Liver (tissue), 9 donors: Measurements from ENCODE around the gene PIWIL4. TPM values are rescaled to one million over a fixed set of nuclear protein-coding genes. Genes with fewer than 3 reads are reported as not detected.

Source experiments
- DNase-seq: peaks from one replicate; pipeline ENCODE4 v3.0.0-alpha.2; 2017; ENCODE audit warnings: low spot score
- H3K27ac ChIP-seq, 2 donors: one replicate each; pipeline ENCODE4 v1.7.0; 2013; ENCODE audit warnings: inconsistent platforms in 2 of 2, low read length in 2 of 2, control low read depth in 1 of 2, low read depth in 1 of 2, mild to moderate bottlenecking in 1 of 2
- H3K27me3 ChIP-seq, 4 donors: one replicate each; pipeline versions ENCODE4 v1.6.1 to v1.7.0; 2013; ENCODE audit warnings: low read length in 3 of 4, inconsistent platforms in 1 of 4, mild to moderate bottlenecking in 1 of 4, moderate library complexity in 1 of 4; ENCODE audit not compliant: control insufficient read depth in 4 of 4, insufficient read depth in 4 of 4
- H3K36me3 ChIP-seq, 4 donors: one replicate each; pipeline versions ENCODE4 v1.6.1 to v1.7.0; 2013; ENCODE audit warnings: low read length in 3 of 4, mild to moderate bottlenecking in 3 of 4, low read depth in 1 of 4, moderate library complexity in 1 of 4; ENCODE audit not compliant: control insufficient read depth in 4 of 4, insufficient read depth in 3 of 4
- H3K4me1 ChIP-seq, 4 donors: one replicate each; pipeline versions ENCODE4 v1.6.1 to v1.7.0; 2013; ENCODE audit warnings: low read length in 3 of 4, mild to moderate bottlenecking in 3 of 4, moderate library complexity in 1 of 4; ENCODE audit not compliant: control insufficient read depth in 4 of 4, insufficient read depth in 4 of 4
- H3K4me3 ChIP-seq, 3 donors: one replicate each; pipeline versions ENCODE4 v1.6.1 to v1.7.0; 2013; ENCODE audit warnings: low read length in 3 of 3, control low read depth in 1 of 3, low read depth in 1 of 3, mild to moderate bottlenecking in 1 of 3
- H3K9ac ChIP-seq, 2 donors: one replicate each; pipeline ENCODE4 v1.7.0; 2013; ENCODE audit warnings: low read length in 2 of 2, mild to moderate bottlenecking in 2 of 2, moderate library complexity in 2 of 2, control low read depth in 1 of 2, low read depth in 1 of 2
- H3K9me3 ChIP-seq, 4 donors: one replicate each; pipeline versions ENCODE4 v1.6.1 to v1.7.0; 2013; ENCODE audit warnings: low read length in 3 of 4; ENCODE audit not compliant: control insufficient read depth in 4 of 4
- FOXA1 ChIP-seq: IDR thresholded peaks from 2 replicates; pipeline ENCODE4 v1.6.1; 2016; ENCODE audit warnings: antibody characterized with exemption
- GABPA ChIP-seq, 2 donors: IDR thresholded peaks in 1 of 2; conservative IDR thresholded peaks in 1 of 2; 2 replicates each; pipeline ENCODE4 v1.6.1; 2016; ENCODE audit warnings: antibody characterized with exemption in 2 of 2, mild to moderate bottlenecking in 1 of 2, moderate library complexity in 1 of 2
- HNF4A ChIP-seq, 2 donors: conservative IDR thresholded peaks; 2 replicates each; pipeline ENCODE4 v1.6.1; 2016; ENCODE audit warnings: antibody characterized with exemption in 2 of 2, mild to moderate bottlenecking in 2 of 2
- HNF4G ChIP-seq: IDR thresholded peaks from 2 replicates; pipeline ENCODE4 v1.6.1; 2016; ENCODE audit warnings: antibody characterized with exemption
- JUND ChIP-seq, 2 donors: IDR thresholded peaks; 2 replicates each; pipeline ENCODE4 v1.6.1; 2016; ENCODE audit warnings: antibody characterized with exemption in 2 of 2
- NR2F2 ChIP-seq: IDR thresholded peaks from 2 replicates; pipeline ENCODE4 v1.6.1; 2016; ENCODE audit warnings: antibody characterized with exemption
- REST ChIP-seq: IDR thresholded peaks from 2 replicates; pipeline ENCODE4 v1.6.1; 2016; ENCODE audit warnings: antibody characterized with exemption, mild to moderate bottlenecking
- RXRA ChIP-seq, 2 donors: IDR thresholded peaks; 2 replicates each; pipeline ENCODE4 v1.6.1; 2017 to 2018; ENCODE audit warnings: antibody characterized with exemption in 2 of 2, mild to moderate bottlenecking in 1 of 2
- TAF1 ChIP-seq: conservative IDR thresholded peaks from 2 replicates; pipeline ENCODE4 v1.6.1; 2016; ENCODE audit warnings: antibody characterized with exemption, mild to moderate bottlenecking
- YY1 ChIP-seq: IDR thresholded peaks from 2 replicates; pipeline ENCODE4 v1.6.1; 2016; ENCODE audit warnings: antibody characterized with exemption, mild to moderate bottlenecking
- WGBS: extraction: QIAGEN DNeasy Blood & Tissue Kit; methylation state at CpG from one replicate; pipeline ENCODE4 v1.1.7; 2013; 5-methylcytosine and 5-hydroxymethylcytosine counted together
- polyA plus RNA-seq, 2 donors: library from polyadenylated mRNA; stranded (reverse) in 1 of 2; unstranded in 1 of 2; fragments of 200-250 nt in 1 of 2; fragments of >200 nt in 1 of 2; fragmentation: Nextera tagmentation in 1 of 2; extraction: Ambion mirVana in 1 of 2; gene quantifications; one replicate each; pipeline versions ENCODE4 v1.2.1 to v1.2.3, GENCODE V29; 2013 to 2015
- total RNA-seq, 2 donors: library from RNA; depleted of rRNA; stranded (reverse); fragments of >200 nt; gene quantifications; one replicate each; pipeline ENCODE4 v1.2.3, GENCODE V29; 2014
- TF ChIP-seq, protein P1 (sequence below): IDR thresholded peaks from 2 replicates; pipeline ENCODE4 v1.6.1; 2016; ENCODE audit warnings: antibody characterized with exemption
- TF ChIP-seq, protein P2 (sequence below): fragments of 150-350 bp; IDR thresholded peaks from 2 replicates; pipeline ENCODE4 v1.5.1; 2017; ENCODE audit warnings: improper control_type of control experiment, low read depth, low read length; ENCODE audit not compliant: missing input control
- donor health status: healthy.
- donor health status: healthy.
- donor health status: healthy.
- donor health status: healthy.
- donor health status: healthy.

Gene PIWIL4
- total and polyA plus RNA-seq, 4 donors: 0.18 to 1.5 (median 0.51) TPM

- no peaks in the 10 kb centered on the region for H3K9me3 ChIP-seq
- no peaks in the 10 kb centered on the region for H3K27me3 ChIP-seq
- H3K4me1 ChIP-seq: no peaks in the 10 kb centered on the region
- TF ChIP-seq YY1 (no peak), NR2F2 (no peak), HNF4G (no peak), TAF1 (no peak), REST (no peak), JUND (IDR thresholded peaks at IDR 0.05) (no peak), RXRA (IDR thresholded peaks at IDR 0.05) (no peak), FOXA1 (no peak), GABPA (IDR thresholded peaks at IDR 0.05 in 1 of 2, conservative IDR thresholded peaks at IDR 0.05 in 1 of 2) (no peak)
- TF ChIP-seq, protein P1, sequence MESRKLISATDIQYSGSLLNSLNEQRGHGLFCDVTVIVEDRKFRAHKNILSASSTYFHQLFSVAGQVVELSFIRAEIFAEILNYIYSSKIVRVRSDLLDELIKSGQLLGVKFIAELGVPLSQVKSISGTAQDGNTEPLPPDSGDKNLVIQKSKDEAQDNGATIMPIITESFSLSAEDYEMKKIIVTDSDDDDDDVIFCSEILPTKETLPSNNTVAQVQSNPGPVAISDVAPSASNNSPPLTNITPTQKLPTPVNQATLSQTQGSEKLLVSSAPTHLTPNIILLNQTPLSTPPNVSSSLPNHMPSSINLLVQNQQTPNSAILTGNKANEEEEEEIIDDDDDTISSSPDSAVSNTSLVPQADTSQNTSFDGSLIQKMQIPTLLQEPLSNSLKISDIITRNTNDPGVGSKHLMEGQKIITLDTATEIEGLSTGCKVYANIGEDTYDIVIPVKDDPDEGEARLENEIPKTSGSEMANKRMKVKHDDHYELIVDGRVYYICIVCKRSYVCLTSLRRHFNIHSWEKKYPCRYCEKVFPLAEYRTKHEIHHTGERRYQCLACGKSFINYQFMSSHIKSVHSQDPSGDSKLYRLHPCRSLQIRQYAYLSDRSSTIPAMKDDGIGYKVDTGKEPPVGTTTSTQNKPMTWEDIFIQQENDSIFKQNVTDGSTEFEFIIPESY: no peak
- TF ChIP-seq, protein P2, sequence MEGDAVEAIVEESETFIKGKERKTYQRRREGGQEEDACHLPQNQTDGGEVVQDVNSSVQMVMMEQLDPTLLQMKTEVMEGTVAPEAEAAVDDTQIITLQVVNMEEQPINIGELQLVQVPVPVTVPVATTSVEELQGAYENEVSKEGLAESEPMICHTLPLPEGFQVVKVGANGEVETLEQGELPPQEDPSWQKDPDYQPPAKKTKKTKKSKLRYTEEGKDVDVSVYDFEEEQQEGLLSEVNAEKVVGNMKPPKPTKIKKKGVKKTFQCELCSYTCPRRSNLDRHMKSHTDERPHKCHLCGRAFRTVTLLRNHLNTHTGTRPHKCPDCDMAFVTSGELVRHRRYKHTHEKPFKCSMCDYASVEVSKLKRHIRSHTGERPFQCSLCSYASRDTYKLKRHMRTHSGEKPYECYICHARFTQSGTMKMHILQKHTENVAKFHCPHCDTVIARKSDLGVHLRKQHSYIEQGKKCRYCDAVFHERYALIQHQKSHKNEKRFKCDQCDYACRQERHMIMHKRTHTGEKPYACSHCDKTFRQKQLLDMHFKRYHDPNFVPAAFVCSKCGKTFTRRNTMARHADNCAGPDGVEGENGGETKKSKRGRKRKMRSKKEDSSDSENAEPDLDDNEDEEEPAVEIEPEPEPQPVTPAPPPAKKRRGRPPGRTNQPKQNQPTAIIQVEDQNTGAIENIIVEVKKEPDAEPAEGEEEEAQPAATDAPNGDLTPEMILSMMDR: no peak
- DNase-seq: no peak
- no peak overlapping the region for H3K9ac ChIP-seq
- H3K27ac ChIP-seq: no peak overlapping the region
- H3K4me3 ChIP-seq: no peak overlapping the region
- H3K36me3 ChIP-seq: no peaks in the 10 kb centered on the region
- 70% methylated on average over 4 of the region's 4 CpGs for WGBS
These were observed 95.1 kb downstream of the PIWIL4 start for GRCh38 chr11:94662065-94662779.

DNA sequence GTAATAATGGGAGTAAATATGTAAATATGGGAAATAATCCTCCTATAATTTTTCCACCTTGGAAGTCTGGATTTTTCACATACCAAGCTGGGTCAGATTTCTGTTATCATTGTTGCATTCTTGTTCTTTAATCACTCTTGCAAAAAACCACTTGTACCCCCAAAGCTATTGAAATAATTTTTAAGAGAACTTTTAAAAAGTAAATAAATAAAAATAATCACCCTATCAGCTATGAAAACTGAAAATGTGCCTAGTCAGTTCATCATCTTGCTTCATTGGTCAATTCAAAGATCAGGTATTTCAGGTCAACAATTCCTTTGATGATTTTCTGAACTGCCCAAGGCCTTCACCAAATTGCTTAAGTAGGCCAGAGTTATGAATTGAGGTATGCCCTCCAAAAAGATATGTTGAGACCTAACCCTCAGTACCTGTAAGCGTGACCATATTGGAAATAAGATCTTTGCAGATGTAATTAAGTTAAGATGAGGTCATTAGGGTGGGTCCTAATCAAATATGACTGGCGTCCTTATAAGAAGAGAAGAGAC, 95.8 kb downstream of the PIWIL4 start:
- Histone ChIP-seq H3K4me1 (no peaks in the 10 kb centered on the region), H3K9me3 (no peaks in the 10 kb centered on the region), H3K4me3 (no peak overlapping the region), H3K36me3 (no peaks in the 10 kb centered on the region), H3K27ac (no peak overlapping the region), H3K27me3 (no peaks in the 10 kb centered on the region), H3K9ac (no peak overlapping the region)
- WGBS: 90% methylated on average over 2 of the region's 2 CpGs
- TF ChIP-seq HNF4A (conservative IDR thresholded peaks at IDR 0.05) (no peak), GABPA (IDR thresholded peaks at IDR 0.05 in 1 of 2, conservative IDR thresholded peaks at IDR 0.05 in 1 of 2) (no peak), TAF1 (no peak), NR2F2 (no peak), HNF4G (no peak)
- DNase-seq: no peak
